CD8-positive, alpha-beta memory T cell (primary cell): ENCODE results near the gene GRM8. TPM values are rescaled to one million over a fixed set of nuclear protein-coding genes. Genes with fewer than 3 reads are reported as not detected.

ENCODE experiments used
- CTCF ChIA-PET: fragments of 350-600 bp; sonication (Branson Sonifier 250); formaldehyde crosslinking; loops from one replicate; lab custom pipeline; 2021; ENCODE audit warnings: antibody characterized with exemption; lab: Charles Lee
- POLR2A ChIA-PET: fragments of 350-600 bp; sonication (Branson Sonifier 250); formaldehyde crosslinking; loops from one replicate; lab custom pipeline; 2021; ENCODE audit warnings: antibody characterized with exemption; lab: Charles Lee
- DNase-seq, 5 donors: peaks; one replicate each; pipeline versions ENCODE4 v3.0.0 to v3.0.0-alpha.2; 2020 to 2022; ENCODE audit warnings: mixed read lengths in 1 of 5
- H3K27ac ChIP-seq: one replicate; pipeline ENCODE4 v1.7.0; 2013; ENCODE audit warnings: low read depth, mild to moderate bottlenecking, low read length, moderate library complexity
- H3K27me3 ChIP-seq: 2 replicates; pipeline ENCODE4 v1.7.0; 2013; ENCODE audit warnings: low read length, mild to moderate bottlenecking; ENCODE audit not compliant: insufficient read depth, poor library complexity, severe bottlenecking
- H3K36me3 ChIP-seq: 2 replicates; pipeline ENCODE4 v1.7.0; 2013; ENCODE audit warnings: mild to moderate bottlenecking, low read length, moderate library complexity; ENCODE audit not compliant: insufficient read depth
- H3K4me1 ChIP-seq: 2 replicates; pipeline ENCODE4 v1.7.0; 2013; ENCODE audit warnings: mild to moderate bottlenecking, low read length, moderate library complexity; ENCODE audit not compliant: insufficient read depth
- H3K4me3 ChIP-seq: 2 replicates; pipeline ENCODE4 v1.7.0; 2013; ENCODE audit warnings: mild to moderate bottlenecking, low read length
- H3K9me3 ChIP-seq: 2 replicates; pipeline ENCODE4 v1.7.0; 2013; ENCODE audit warnings: mild to moderate bottlenecking, low read length
- H3K27ac Mint-ChIP-seq, 8 donors: one replicate each; pipeline ENCODE4 v1.8.0; 2020 to 2021; ENCODE audit warnings: mixed read lengths in 8 of 8, mild to moderate bottlenecking in 6 of 8, inconsistent platforms in 3 of 8, moderate library complexity in 3 of 8
- H3K27me3 Mint-ChIP-seq, 2 donors: one replicate each; pipeline ENCODE4 v1.8.0; 2020 to 2021; ENCODE audit warnings: mixed read lengths in 2 of 2, mild to moderate bottlenecking in 1 of 2, moderate library complexity in 1 of 2
- H3K36me3 Mint-ChIP-seq, 3 donors: one replicate each; pipeline ENCODE4 v1.8.0; 2020 to 2021; ENCODE audit warnings: mixed read lengths in 3 of 3, inconsistent platforms in 1 of 3, mild to moderate bottlenecking in 1 of 3
- H3K4me1 Mint-ChIP-seq, 3 donors: one replicate each; pipeline ENCODE4 v1.8.0; 2020 to 2021; ENCODE audit warnings: mixed read lengths in 3 of 3, inconsistent platforms in 1 of 3, mild to moderate bottlenecking in 1 of 3
- H3K4me3 Mint-ChIP-seq, 7 donors: one replicate each; pipeline ENCODE4 v1.8.0; 2020 to 2021; ENCODE audit warnings: mixed read lengths in 7 of 7, mild to moderate bottlenecking in 6 of 7, moderate library complexity in 4 of 7, inconsistent platforms in 2 of 7
- H3K9me3 Mint-ChIP-seq, 5 donors: one replicate each; pipeline ENCODE4 v1.8.0; 2020 to 2022; ENCODE audit warnings: mixed read lengths in 5 of 5, mild to moderate bottlenecking in 3 of 5, moderate library complexity in 2 of 5, inconsistent platforms in 1 of 5
- polyA plus RNA-seq: library from polyadenylated mRNA; unstranded; fragments of 300-500 nt; fragmentation: Illumina TruSeq; gene quantifications from one replicate; pipeline ENCODE4 v1.2.3, GENCODE V29; 2021
- total RNA-seq, 2 experiments: library from RNA; stranded (reverse); gene quantifications; one replicate each; pipeline ENCODE4 v1.2.3, GENCODE V29; 2021

Gene GRM8
- total and polyA plus RNA-seq, 3 experiments from 2014 or later, result not detected

DNA sequence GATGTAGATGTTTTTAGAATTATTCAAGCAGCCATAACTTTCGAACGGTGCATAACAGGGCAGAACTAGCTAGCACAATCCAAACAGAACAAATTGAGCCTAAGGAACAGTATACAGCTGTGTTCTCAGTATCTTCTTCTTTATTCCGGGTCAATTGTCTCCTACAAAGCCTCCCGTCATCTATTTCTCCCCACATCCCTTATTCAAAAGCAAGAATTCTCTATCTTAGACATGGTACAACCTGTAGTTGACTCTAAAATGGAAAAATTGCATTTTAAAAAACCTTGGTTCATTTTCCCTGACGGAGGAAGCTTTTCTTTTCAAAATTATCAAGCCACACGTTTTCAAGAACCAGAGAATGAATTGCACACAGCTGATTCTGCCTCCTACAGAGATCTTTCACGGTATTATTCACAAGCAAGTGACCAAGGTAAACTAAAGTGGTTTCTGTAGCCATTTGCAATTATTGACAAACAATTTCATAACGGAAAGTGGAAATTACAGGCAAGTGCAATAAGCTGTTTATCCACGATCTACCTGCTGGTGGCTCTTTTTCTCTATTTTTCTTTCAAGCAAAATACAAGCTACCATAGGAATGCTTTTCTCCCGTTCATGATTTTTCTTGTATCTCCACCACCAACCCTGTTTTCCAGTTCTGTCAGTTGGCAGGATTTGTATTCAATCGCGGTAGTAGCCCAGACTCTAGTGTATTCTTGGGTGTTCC is 2.3 kb downstream of the GRM8 start:
- H3K36me3 ChIP-seq, result no peaks in the 10 kb centered on the region
- Mint-ChIP-seq H3K4me1 (peaks cover 14 to 32% (median 26%) of the 10 kb centered on the region in 3 donors), H3K9me3 (no peaks in the 10 kb centered on the region), H3K27me3 (peaks cover 31 to 75% of the 10 kb centered on the region in 2 donors), H3K36me3 (peaks cover 0 to 2% (median 0%) of the 10 kb centered on the region in 3 donors), H3K4me3 (peak overlapping the region in 5 of 7 donors; percentile 12 to 63 (median 58)), H3K27ac (peak overlapping the region in 1 of 8 donors; percentile 12)
- no peak overlapping the region for H3K27ac ChIP-seq
- no peak for DNase-seq
- no peak overlapping the region for H3K4me3 ChIP-seq
- H3K27me3 ChIP-seq, result peaks cover 43% of the 10 kb centered on the region
- H3K4me1 ChIP-seq, result peaks cover 14% of the 10 kb centered on the region
- CTCF ChIA-PET, result interaction anchor here (0.9 to 1.3 kb wide), 2 partner anchors 10 kb away, joined by 3 read pairs; no protein-coding TSS in a partner anchor
- no peaks in the 10 kb centered on the region for H3K9me3 ChIP-seq
- POLR2A ChIA-PET, result no interaction called here

DNA sequence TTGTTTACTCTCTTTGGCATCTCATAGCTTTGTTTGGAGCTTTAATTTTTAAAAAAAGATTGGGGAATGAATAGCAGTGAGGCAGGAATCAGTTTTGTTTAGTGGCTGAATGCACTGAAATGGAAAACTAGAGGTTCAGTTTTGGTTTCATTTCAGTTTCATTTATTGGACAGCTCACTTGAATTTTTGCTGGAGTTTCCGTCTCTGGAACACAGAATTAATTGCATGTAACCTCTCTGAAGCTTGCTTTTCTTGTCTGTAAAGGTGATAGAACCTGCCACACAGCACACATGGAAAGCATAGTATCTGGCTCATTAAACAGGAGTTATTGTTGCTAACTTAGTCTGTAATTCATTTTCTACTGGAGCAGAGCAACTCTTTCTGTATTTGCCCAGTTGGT is 7.1 kb downstream of the GRM8 start:
- ChIA-PET POLR2A (no interaction called here), CTCF (no interaction called here)
- Mint-ChIP-seq H3K9me3 (no peaks in the 10 kb centered on the region), H3K4me1 (peaks cover under 1 to 8% (median 1%) of the 10 kb centered on the region in 3 donors), H3K36me3 (no peaks in the 10 kb centered on the region), H3K27me3 (peaks cover 24 to 80% of the 10 kb centered on the region in 2 donors), H3K27ac (no peak overlapping the region), H3K4me3 (no peak overlapping the region)
- no peaks in the 10 kb centered on the region for H3K9me3 ChIP-seq
- no peak overlapping the region for H3K27ac ChIP-seq
- H3K4me3 ChIP-seq, result no peak overlapping the region
- no peaks in the 10 kb centered on the region for H3K4me1 ChIP-seq
- H3K27me3 ChIP-seq, result peaks cover 17% of the 10 kb centered on the region
- no peak for DNase-seq
- no peaks in the 10 kb centered on the region for H3K36me3 ChIP-seq

DNA sequence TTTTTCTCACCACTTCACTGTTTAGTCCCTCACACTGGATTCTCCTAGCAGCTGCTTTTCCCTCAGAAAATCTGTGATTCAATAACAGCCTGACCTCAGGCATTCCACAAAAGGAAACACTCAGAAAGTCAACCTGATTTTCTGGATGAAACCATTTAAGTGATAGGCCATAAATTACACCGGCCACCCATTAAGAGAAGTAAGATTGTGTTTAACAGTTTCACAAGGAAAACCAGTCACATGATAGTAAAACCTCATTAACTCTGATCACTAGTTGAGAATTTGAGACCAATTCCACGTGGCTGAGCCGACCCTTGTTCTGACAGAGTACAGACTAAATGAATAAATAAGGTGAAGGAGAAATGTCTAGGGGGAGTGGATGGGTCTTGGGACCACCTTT is 7.7 kb downstream of the GRM8 start:
- no peaks in the 10 kb centered on the region for H3K4me1 ChIP-seq
- no peak overlapping the region for H3K27ac ChIP-seq
- no peak overlapping the region for H3K27ac Mint-ChIP-seq
- no peak overlapping the region for H3K4me3 ChIP-seq
- H3K36me3 Mint-ChIP-seq, result no peaks in the 10 kb centered on the region
- no peak for DNase-seq
- H3K27me3 Mint-ChIP-seq, result peaks cover 25 to 80% of the 10 kb centered on the region in 2 donors
- POLR2A ChIA-PET, result no interaction called here
- no peaks in the 10 kb centered on the region for H3K9me3 Mint-ChIP-seq
- H3K9me3 ChIP-seq, result no peaks in the 10 kb centered on the region
- no peak overlapping the region for H3K4me3 Mint-ChIP-seq
- CTCF ChIA-PET, result interaction anchor here (1.9 kb wide), 1 partner anchor 8 kb away, joined by 6 read pairs; the partner anchor contains the start of gene GRM8
- H3K27me3 ChIP-seq, result peaks cover 12% of the 10 kb centered on the region
- H3K4me1 Mint-ChIP-seq, result peaks cover 0 to 5% (median 0%) of the 10 kb centered on the region in 3 donors
- no peaks in the 10 kb centered on the region for H3K36me3 ChIP-seq

DNA sequence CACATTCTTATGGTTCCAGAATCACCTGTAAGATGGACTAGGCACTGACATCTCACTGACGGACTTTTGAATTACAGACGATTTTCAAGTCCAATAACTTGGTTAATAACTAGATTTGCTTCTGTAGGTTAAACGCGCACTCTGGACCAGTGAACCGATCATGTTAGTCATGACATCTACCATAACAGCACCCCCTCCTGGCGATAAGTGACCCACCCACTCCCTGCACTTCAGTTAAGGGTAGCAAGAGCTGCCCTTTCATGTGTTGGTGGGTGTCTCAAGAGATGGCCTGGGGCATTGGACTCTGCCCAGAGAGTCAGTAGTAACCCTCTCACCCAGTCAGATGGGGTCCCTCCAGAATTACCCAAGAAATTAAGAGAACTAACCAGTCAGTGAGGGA is 12.9 kb downstream of the GRM8 start:
- CTCF ChIA-PET, result interaction anchor here (1.0 to 1.3 kb wide), 2 partner anchors 11 to 14 kb away, joined by 3 to 4 read pairs; no protein-coding TSS in a partner anchor
- Mint-ChIP-seq H3K27me3 (peaks cover 18 to 64% of the 10 kb centered on the region in 2 donors), H3K9me3 (peaks cover 0 to 2% (median 0%) of the 10 kb centered on the region in 5 donors), H3K36me3 (no peaks in the 10 kb centered on the region), H3K4me3 (no peak overlapping the region), H3K27ac (no peak overlapping the region), H3K4me1 (no peaks in the 10 kb centered on the region)
- Histone ChIP-seq H3K36me3 (no peaks in the 10 kb centered on the region), H3K4me3 (no peak overlapping the region), H3K4me1 (no peaks in the 10 kb centered on the region), H3K27me3 (no peaks in the 10 kb centered on the region), H3K27ac (no peak overlapping the region), H3K9me3 (no peaks in the 10 kb centered on the region)
- POLR2A ChIA-PET, result no interaction called here
- DNase-seq, result no peak

DNA sequence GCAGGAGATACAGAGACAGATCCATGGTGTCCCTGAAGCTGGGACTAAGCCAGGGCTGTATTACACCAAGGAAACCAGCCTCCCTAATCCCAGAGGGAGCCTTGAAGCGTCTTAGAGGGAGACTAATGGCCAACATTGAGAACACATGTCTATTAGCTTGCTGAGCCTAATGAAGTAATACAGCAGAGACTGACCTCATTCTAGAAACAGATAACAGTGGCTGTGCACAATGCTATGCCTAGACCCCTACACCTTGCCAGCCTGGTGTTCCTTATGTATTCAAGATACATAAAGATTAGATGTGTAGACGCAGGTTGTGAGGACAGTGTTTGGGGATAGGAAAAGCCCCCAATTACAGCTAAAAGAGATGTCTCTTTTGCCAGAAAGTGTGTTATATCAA is 19.1 kb downstream of the GRM8 start:
- Mint-ChIP-seq H3K36me3 (no peaks in the 10 kb centered on the region), H3K4me3 (no peak overlapping the region), H3K9me3 (peaks cover 0 to 2% (median 0%) of the 10 kb centered on the region in 5 donors), H3K27me3 (peaks cover 5 to 31% of the 10 kb centered on the region in 2 donors), H3K27ac (no peak overlapping the region), H3K4me1 (no peaks in the 10 kb centered on the region)
- ChIA-PET CTCF (no interaction called here), POLR2A (no interaction called here)
- Histone ChIP-seq H3K4me3 (no peak overlapping the region), H3K27me3 (no peaks in the 10 kb centered on the region), H3K36me3 (no peaks in the 10 kb centered on the region), H3K4me1 (no peaks in the 10 kb centered on the region), H3K9me3 (no peaks in the 10 kb centered on the region), H3K27ac (no peak overlapping the region)
- DNase-seq, result no peak

DNA sequence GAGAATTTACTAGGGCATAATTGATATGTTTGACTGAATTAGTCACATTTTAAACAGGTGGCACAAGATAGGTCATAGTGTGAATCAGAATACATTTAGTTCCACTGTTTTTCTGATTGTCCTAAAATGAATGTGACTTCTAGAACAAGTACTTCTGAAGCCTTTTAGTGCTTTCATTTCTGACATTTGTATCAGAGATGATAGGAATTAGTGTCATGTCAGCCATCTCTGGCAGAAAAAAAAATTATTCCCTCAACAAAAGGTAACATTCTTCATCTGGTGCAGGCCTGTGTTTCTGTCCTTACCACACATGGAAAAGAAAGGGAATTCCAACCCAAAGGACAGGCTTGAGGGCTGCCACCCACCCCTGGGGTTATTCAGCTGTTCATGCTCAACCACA is 21.3 kb downstream of the GRM8 start:
- H3K4me3 ChIP-seq, result no peak overlapping the region
- H3K27ac Mint-ChIP-seq, result no peak overlapping the region
- no peak for DNase-seq
- peaks cover 8% of the 10 kb centered on the region for H3K27me3 ChIP-seq
- no peaks in the 10 kb centered on the region for H3K9me3 ChIP-seq
- H3K27me3 Mint-ChIP-seq, result peaks cover 8 to 37% of the 10 kb centered on the region in 2 donors
- H3K4me1 Mint-ChIP-seq, result no peaks in the 10 kb centered on the region
- CTCF ChIA-PET, result no interaction called here
- H3K4me1 ChIP-seq, result no peaks in the 10 kb centered on the region
- H3K4me3 Mint-ChIP-seq, result no peak overlapping the region
- H3K9me3 Mint-ChIP-seq, result peaks cover 0 to 2% (median 0%) of the 10 kb centered on the region in 5 donors
- H3K36me3 ChIP-seq, result no peaks in the 10 kb centered on the region
- no peaks in the 10 kb centered on the region for H3K36me3 Mint-ChIP-seq
- no peak overlapping the region for H3K27ac ChIP-seq
- POLR2A ChIA-PET, result no interaction called here

DNA sequence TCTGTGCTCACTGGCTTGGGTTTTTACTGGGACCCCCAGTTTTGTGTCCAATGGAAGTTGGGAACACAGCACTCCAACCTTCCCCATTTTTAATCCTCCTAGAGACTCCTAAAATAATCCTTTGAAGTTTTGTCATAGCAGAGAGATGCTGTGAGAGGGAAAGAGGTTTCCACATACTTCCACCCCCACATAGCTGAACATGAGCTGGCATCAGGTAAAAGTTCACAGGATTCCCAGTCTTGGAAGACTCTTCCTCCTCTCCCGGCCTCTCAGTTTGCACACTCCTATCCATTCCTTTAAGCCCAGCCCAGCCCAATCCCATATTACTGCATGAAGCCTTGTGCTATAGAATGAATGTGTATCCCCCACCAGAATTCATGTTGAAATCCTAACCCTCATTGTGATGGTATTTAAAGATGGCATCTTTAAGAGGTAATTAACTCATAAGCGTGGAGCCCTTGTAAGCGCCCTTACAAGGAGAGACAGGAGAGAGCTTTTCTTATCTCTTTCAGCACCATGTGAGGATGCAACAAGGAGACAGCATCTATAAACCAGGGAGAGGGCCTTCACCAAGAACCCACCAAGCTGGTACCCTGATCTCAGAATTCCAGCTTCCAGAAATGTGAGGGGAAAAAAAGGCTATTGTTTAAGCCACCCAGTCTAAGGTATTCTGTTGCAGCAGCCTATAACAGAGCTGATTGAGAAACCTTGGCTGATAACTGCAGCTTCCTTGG is 22.4 kb downstream of the GRM8 start:
- Histone ChIP-seq H3K4me1 (no peaks in the 10 kb centered on the region), H3K36me3 (no peaks in the 10 kb centered on the region), H3K27ac (no peak overlapping the region), H3K27me3 (peaks cover 8% of the 10 kb centered on the region), H3K9me3 (no peaks in the 10 kb centered on the region), H3K4me3 (no peak overlapping the region)
- Mint-ChIP-seq H3K4me1 (no peaks in the 10 kb centered on the region), H3K36me3 (no peaks in the 10 kb centered on the region), H3K4me3 (no peak overlapping the region), H3K27me3 (peaks cover 14 to 44% of the 10 kb centered on the region in 2 donors), H3K9me3 (no peaks in the 10 kb centered on the region), H3K27ac (no peak overlapping the region)
- ChIA-PET POLR2A (no interaction called here), CTCF (no interaction called here)
- DNase-seq, result no peak
